NCI-H2107 (cell line): ENCODE results near the gene CBL.

Experiments
- DNase-seq: peaks from one replicate; lab custom pipeline; 2025; lab: John Stamatoyannopoulos, UW

The CBL gene

DNA sequence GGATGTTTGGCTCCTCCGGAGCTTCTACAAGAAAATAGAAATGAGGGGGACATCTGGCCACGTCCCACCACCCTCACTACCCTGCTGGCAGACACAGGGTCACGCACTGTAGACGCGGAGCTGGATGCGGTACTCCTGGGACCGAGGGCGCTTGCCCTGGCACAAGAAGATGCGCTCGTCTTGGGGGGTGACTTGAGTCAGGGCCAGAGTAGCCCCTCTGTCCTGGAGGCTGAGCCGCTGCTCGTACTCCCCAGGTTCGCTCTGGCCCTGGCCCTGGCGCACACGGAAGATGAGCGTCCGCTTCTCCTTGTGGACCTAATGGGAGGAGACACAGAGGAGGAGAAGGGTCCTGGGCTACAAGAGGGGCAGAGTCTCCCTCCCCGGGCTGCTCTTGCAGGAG lies 108.6 kb downstream of the CBL start:
- DNase-seq = no peak

GRCh38 chr11:119315131-119316015 lies 109.2 kb downstream of the CBL start:
- no peak for DNase-seq

DNA sequence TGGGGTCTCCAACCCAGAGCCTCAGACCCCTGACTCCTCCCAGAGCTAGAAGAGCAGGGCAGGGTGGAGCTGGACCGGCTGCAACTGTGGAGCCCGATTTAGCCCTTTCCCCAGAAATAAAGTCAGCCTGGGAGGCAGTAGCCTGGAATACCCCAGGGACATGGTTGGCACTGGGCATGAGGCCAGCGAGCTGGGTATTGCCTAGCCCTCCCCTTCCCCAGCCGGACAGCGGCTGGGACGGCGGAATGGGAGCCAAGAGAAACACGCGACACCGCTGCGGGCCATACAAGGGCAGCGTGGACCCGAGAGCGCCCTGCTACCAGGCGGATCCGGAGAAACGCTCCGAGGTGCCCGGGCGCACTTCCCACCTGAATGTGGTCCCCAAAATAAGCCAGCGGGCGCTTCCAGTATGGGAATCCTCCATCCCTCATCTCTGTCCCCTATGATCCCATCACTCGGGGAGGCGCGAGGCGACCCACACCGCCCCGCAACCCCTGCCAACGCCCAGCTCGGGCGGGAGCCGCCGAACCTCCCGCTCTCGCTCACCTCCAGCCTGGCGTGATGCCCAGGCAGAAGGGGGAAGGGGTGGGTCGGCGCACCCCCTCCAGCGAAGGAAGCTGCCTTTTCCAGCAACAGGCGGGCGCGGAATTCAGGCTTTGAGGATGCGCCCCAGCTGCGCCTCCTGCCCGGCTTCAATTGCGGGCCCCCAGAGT lies 110.0 kb downstream of the CBL start:
- no peak for DNase-seq

DNA sequence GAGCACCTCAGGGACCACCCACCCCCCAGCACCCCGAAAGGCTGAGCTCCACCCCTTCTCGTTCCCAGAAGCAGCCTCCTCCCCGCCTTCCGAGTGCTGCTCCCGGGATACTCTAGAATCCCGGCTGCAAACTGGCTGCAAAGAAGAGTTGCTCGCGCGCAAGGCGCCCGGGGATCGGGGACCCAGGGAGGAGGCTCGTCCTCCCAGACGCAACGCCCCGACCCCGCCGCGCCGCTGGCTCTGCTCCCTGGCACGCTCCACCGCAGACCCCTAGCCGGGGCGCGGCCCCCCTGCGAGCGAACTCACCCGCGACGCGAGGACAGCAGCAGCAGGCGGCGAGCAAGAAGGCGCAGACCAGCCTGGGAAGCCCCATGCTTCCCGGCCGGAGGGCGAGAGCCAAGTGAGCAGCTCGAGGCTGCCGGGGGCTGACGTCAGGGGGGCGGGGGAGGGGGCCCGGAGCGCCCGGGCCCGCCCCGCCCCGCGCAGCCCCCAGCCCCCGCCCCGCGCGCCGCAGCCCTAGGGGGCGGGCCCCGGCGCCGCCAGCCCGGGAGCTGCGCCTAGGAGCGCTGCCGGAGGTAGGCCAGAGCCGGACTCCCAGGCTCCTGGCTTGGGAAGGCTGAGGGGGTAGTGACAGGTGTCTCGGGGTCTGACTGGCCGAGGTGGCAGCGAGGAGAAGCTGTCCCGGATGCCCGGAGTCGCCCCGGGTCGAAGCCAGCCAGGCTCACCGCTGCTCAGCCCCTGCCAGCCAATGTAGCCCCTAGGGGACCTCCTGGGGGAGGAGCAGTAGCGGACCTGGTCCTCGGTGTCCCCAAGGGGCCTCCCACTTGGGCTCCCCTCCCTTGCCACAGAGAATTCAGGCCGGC lies 110.8 kb downstream of the CBL start, which contains the start of gene MCAM:
Gene MCAM (minus strand): TSS at position 402 of the 863 bp plus-strand sequence. CDS start 29 bp downstream, at position 373.
- DNase-seq = no peak

DNA sequence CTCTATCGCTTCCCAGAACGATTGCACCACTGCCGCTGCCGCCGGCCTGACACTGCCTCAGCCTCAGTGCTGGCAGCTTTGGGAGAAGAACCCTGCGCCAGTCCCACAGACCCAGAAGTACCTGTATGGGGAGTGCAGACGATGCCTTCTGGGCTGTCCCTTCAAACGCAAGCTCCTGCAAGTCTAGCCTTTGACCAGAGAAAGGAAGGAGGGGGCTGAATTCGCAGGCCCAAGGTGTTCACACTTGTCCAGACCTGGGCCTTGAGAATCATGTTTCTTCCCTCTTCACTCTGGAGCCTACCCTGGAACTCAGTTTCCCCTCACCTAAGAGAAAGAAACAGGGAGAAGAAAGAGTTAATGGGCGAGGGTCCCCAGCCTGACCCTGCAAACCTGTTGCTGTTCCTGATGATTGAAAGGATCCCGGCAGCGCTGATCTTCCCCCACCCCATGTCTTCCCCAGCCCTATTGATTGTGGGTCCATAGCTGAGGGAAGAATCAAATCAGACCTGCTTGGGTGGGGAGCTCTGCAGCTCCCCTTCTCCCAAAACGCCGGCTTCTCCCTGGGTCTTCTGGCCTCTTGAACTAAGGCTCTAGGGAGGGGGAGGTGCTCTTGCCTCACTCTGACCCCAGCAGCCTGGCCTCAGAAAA lies 111.6 kb downstream of the CBL start:
- DNase-seq = no peak

GRCh38 chr11:119318240-119319135 lies 112.3 kb downstream of the CBL start:
- no peak for DNase-seq

GRCh38 chr11:119319136-119319699 lies 113.1 kb downstream of the CBL start:
- DNase-seq = no peak

DNA sequence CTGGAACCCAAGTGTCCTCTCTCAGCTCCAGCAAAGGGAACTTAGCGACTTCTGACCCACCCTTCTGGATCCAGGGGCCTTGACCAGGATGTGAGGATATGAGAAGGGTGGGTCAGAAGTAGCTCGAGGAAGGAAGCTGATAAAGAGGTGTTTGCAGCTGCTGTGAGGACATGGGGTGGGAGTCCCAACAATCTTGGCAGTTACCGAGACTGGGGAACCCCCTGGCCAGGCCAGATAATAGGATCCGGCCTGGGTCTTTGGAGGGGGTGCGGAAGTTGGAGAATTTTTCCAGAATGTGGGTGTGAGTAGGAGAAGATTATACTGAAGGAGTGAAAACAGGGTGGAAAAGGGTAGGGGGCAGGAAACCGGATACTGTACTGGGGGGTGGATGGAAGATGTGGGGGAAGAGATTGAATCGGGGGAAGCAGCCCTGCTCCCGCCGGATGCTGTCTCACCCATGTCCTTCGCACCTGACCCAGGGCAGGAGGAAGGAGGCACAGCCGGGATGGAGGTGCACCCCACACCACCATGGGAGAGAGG lies 113.6 kb downstream of the CBL start:
- DNase-seq = no peak

- DNase-seq = no peak
These were observed 114.2 kb downstream of the CBL start for GRCh38 chr11:119320240-119320775.

DNA sequence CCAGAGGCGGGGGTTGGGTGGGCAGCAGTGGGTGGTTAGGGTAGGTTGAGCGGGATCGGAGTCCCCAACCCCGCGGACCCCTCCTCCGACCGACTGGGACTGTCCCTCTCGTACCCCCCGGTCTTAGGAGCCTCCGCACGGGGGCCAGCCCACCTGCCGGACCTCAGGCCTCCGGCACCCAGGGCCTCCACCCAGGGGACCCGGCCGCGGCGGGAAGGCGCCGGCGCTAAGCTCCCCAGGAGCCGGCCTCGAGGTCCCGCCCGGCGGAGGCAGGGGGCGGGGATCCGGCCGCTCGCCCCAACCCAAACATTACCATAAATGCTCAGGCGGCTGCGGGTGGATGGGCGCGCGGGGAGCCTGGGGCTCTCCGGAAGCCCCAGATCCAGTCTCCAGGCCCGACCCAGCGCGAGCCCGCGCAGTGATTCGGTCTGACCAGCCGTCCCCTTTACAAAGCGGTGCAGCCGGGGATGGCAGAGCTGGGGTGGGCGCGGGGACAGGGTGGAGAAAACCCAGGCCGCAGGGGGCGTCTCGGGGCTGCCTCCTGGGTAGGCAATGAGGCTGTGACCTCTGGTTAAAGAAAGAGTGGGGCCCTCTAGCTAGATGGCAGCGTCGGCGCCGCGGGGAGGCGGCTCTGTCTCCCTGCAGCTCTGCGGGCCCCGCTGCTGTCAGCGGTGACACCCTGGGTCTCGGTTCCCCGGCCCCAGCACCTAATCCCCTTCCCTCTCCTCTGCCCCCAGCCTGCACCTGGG lies 114.8 kb downstream of the CBL start:
- DNase-seq = no peak

GRCh38 chr11:119322360-119322739 lies 116.2 kb downstream of the CBL start:
- no peak for DNase-seq

GRCh38 chr11:119322921-119323531 lies 116.9 kb downstream of the CBL start:
- no peak for DNase-seq

DNA sequence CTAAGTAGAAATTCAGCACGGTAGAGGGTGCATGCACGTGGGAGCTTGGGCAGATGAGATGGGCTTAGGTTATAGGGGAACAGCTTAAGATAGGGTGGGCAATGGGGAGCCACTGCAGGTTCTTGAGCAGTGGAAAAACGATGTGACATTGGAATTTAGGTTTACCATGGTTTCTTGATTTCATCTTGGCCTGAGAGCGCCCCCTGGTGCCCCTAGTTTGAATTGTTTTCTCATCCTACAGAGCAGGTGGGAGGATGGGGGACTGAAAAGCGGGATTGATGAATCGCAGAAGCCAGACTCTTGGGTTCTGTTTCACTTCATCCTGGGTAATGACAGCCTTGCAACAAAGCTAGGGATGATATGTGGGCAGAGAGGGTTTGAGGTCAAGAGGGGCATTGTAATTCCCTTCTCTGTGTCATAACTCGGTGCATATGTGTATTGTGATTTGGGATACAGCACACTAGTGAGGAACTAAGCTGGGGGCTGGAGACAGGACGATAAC lies 117.4 kb downstream of the CBL start:
- DNase-seq = peak; percentile 45

DNA sequence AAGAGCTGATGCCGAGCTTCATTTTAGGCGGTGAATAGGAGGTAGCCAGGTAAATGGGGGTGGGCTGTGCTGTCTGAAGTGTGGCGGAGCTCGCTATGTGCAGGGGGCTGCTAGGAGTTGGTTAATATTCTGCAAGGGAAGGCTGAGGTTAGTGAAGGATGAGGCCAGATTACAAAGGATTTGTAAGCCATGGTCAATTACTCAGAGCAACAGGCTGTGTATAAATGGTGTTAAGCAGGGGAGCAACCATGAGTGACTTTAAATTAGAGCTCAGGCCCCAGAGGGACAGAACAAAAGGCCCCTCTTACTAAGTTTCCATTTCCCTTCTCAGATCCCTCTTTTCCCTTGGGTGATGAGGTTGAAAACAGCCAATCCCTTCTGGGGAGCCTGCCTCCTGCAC lies 118.0 kb downstream of the CBL start:
- DNase-seq = no peak

- DNase-seq = no peak
These were observed 123.2 kb downstream of the CBL start for GRCh38 chr11:119329320-119329719.

- DNase-seq = no peak
These were observed 124.1 kb downstream of the CBL start for GRCh38 chr11:119330237-119330636.

DNA sequence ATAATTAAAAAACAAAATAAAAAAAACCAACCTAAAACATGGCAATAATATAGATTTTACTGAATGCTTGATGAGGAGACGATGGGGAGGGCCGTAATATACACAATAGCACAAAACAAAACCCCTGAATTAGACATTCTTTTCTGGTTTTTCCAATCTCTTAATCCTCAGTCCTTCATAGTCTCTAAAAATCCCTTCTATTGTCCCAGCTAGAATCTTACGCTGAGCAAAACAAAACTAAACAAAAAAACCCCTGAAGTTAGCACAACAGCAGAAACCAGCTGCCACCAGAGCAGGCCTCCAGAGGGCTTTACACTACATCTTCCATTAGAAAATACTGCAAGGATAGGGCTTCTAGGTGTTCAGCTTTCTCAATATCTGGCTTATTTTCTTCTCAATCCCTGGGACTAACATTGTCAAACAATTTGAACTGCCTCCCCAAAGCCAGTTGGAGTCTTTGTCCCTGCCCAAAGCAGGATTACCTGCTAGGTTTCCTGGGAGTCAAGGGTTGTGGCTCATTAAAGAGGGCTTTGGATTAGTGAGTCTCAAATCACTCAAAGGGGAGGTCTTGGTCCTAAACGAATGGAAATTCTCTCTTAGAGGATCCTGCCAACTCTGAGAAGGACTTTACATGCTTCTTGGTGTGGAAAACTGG lies 126.1 kb downstream of the CBL start:
- DNase-seq = no peak
